Upper lobe of left lung (tissue), 4 donors: ENCODE results near the gene IPCEF1.

ENCODE experiments used
- POLR2AphosphoS5 ChIP-seq, 2 donors: sonication (generic); formaldehyde crosslinking; IDR thresholded peaks; one replicate each; pipeline ENCODE4 v1.5.1; 2017; ENCODE audit warnings: antibody characterized with exemption in 2 of 2
- TF ChIP-seq, protein P1 (sequence below), 6 experiments: fragments of 450-650 bp in 4 of 6; fragments of 200-600 bp in 2 of 6; sonication (generic) in 2 of 6; IDR thresholded peaks; one replicate each; pipeline ENCODE4 v1.5.1; 2016 to 2019; ENCODE audit warnings: antibody characterized with exemption in 6 of 6

DNA sequence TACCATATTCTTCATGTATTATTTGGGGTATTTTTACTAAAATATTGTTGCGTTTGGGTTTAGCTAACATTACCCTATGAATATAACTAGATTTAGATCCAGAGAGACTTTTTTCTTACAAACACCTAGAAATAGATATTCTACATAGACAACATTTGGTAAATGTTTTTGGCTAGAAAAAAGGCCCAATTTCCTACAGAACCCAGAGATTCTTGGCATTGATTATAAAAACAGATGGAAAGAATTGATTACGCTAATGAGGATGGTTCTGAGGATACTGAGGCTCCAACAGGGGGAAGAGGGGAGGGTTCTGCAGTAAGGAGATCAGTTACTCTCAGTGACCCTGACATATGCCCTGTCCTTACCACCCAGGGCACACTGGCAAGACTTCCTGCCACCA lies 123.2 kb downstream of the IPCEF1 start:
- TF ChIP-seq, protein P1, sequence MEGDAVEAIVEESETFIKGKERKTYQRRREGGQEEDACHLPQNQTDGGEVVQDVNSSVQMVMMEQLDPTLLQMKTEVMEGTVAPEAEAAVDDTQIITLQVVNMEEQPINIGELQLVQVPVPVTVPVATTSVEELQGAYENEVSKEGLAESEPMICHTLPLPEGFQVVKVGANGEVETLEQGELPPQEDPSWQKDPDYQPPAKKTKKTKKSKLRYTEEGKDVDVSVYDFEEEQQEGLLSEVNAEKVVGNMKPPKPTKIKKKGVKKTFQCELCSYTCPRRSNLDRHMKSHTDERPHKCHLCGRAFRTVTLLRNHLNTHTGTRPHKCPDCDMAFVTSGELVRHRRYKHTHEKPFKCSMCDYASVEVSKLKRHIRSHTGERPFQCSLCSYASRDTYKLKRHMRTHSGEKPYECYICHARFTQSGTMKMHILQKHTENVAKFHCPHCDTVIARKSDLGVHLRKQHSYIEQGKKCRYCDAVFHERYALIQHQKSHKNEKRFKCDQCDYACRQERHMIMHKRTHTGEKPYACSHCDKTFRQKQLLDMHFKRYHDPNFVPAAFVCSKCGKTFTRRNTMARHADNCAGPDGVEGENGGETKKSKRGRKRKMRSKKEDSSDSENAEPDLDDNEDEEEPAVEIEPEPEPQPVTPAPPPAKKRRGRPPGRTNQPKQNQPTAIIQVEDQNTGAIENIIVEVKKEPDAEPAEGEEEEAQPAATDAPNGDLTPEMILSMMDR (IDR thresholded peaks at IDR 0.05) = no peak
- no peak for TF ChIP-seq POLR2AphosphoS5 (IDR thresholded peaks at IDR 0.05)
